ENCODE data around the gene SUSD1. TPM values are rescaled to one million over a fixed set of nuclear protein-coding genes. Genes with fewer than 3 reads are reported as not detected.

Gene SUSD1
- total and polyA plus RNA-seq, 12 donors: 1.5 to 14.7 (median 4.3) TPM

DNA sequence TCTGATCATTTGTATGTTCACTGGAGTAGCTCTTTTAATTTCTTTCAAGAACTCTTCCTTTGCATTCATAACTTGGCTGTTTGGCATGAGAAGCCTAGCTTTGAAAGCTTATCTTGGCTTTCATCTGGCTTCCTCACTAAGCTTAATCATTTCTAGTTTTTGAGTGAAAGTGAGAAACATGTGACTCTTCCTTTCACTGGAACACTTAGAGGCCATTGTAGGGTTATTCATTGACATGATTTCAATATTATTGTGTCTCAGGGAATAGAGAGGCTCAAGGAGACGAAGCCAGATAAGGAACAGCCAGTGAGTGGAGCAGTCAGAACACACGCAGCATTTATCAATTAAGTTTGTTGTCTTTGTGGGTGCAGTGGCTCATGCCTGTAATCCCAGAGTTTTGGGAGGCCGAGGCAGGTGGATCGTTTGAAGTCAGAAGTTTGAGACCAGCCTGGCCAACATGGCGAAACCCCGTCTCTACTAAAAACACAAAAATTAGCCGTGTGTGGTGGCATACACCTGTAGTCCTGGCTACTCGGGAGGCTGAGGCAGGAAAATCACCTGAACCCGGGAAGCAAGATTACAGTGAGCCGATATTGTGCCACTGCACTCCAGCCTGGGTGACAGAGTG lies 180.2 kb downstream of the SUSD1 start:
- no peak for DNase-seq
- H3K27ac ChIP-seq: peak overlapping the region in 1 of 10 donors; percentile 46

DNA sequence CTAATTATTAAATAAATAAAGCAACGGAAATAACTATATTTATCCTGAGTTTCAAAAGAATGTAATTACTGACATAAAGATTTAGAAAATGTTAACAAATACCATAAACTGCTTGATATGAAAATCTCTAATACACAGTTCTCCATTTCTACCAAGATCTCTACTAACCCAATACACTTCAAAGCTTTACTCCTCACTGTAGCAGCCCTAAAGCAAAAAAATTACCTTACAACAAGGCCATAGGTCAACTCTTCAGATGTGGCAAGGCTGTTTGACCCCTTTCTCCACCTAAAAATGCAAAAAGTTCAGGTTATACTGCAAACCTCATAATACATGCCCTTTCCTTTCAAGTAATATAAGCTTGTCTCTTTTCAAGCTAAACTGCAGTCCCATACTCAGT lies 181.8 kb downstream of the SUSD1 start:
- intact Hi-C loops (cut with DNase I): no loop called here
- peaks cover 0 to 23% (median 7%) of the 10 kb centered on the region in 11 donors for H3K9me3 ChIP-seq
- H3K4me1 ChIP-seq: peaks cover 0 to 8% (median 0%) of the 10 kb centered on the region in 9 donors
- ATAC-seq (no peak), DNase-seq (no peak)
- H3K27ac ChIP-seq: no peak overlapping the region
- no peaks in the 10 kb centered on the region for H3K27me3 ChIP-seq
- no peaks in the 10 kb centered on the region for H3K36me3 ChIP-seq
- H3K4me3 ChIP-seq: no peak overlapping the region
- TF ChIP-seq CTCF (IDR thresholded peaks at IDR 0.05): no peak
- WGBS, 2 donors: 56 to 79% methylated on average over 1 of the region's 1 CpG

More for the DNA sequence above, 180.2 kb downstream of the SUSD1 start:
- WGBS, 2 donors: 91% methylated on average over 10 of the region's 10 CpGs
- Histone ChIP-seq H3K4me3 (no peak overlapping the region), H3K27me3 (no peaks in the 10 kb centered on the region), H3K4me1 (peaks cover 0 to 8% (median 0%) of the 10 kb centered on the region in 9 donors), H3K36me3 (no peaks in the 10 kb centered on the region), H3K9me3 (peaks cover 0 to 23% (median 7%) of the 10 kb centered on the region in 11 donors)
- no peak for ATAC-seq
- intact Hi-C loops (cut with DNase I): no loop called here
- TF ChIP-seq CTCF (IDR thresholded peaks at IDR 0.05): no peak

DNA sequence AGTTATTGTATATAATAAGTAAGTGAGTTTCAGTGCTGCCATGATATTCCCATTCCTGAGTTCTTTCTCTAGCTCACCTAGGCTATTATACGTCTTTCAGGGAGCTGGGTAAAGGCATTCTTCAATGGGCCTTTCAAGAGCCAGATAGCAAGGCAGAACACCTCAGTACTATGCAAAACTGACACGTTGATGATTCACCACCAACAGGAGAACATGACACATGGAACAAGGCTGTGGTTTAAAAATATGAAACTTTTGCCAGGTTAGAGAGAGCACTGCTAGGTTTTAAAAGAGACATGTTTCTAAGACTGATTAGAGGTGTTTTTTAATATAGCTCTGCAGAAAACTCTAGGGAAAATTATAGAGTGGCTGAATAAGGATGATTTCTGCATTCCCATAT lies 182.6 kb downstream of the SUSD1 start:
- no peaks in the 10 kb centered on the region for H3K36me3 ChIP-seq

GRCh38 chr9:111991179-111991578 lies 183.9 kb downstream of the SUSD1 start:
- DNase-seq: no peak
- Histone ChIP-seq H3K27ac (no peak overlapping the region), H3K36me3 (no peaks in the 10 kb centered on the region), H3K27me3 (no peaks in the 10 kb centered on the region), H3K4me1 (peaks cover 0 to 17% (median 2%) of the 10 kb centered on the region in 9 donors), H3K9me3 (peaks cover 0 to 23% (median 7%) of the 10 kb centered on the region in 11 donors), H3K4me3 (no peak overlapping the region)
- intact Hi-C loops (cut with DNase I): no loop called here
- TF ChIP-seq CTCF (IDR thresholded peaks at IDR 0.05): no peak
- no peak for ATAC-seq

More for the DNA sequence above, 182.6 kb downstream of the SUSD1 start:
- DNase-seq (no peak), ATAC-seq (peak in 1 of 8 donors; percentile 33)
- H3K27me3 ChIP-seq: no peaks in the 10 kb centered on the region
- H3K4me3 ChIP-seq: no peak overlapping the region
- peaks cover 0 to 8% (median 0%) of the 10 kb centered on the region in 9 donors for H3K4me1 ChIP-seq
- TF ChIP-seq CTCF (IDR thresholded peaks at IDR 0.05): no peak
- intact Hi-C loops (cut with DNase I): no loop called here
- 63 to 66% methylated on average over 2 of the region's 2 CpGs for WGBS, 2 donors
- no peak overlapping the region for H3K27ac ChIP-seq
- H3K9me3 ChIP-seq: peaks cover 0 to 23% (median 7%) of the 10 kb centered on the region in 11 donors

Other genes with a start within 250 kb of the SUSD1 start
- gene PTBP3, start 158.3 kb upstream of the SUSD1 start, total RNA-seq: 10 to 100 TPM in 9 of 10 donors, 1 to 10 TPM in 1; 9.2 to 35.5 (median 16.2) TPM
- 1 to 10 TPM; 3.7 to 5.7 TPM for gene PTBP3, start 158.3 kb upstream of the SUSD1 start, polyA plus RNA-seq
- 100 to 1,000 TPM; 129 to 238 (median 198) TPM for gene HSDL2, start 204.8 kb upstream of the SUSD1 start, total RNA-seq
- gene HSDL2, start 204.8 kb upstream of the SUSD1 start, polyA plus RNA-seq: 100 to 1,000 TPM in 1 of 2 donors, 10 to 100 TPM in 1; 36.6 to 119 TPM

All from heart right ventricle (tissue), 16 donors.